HG02678 (cell line): ENCODE data around the gene FAM50B.

Experiments used
- ATAC-seq: cut with Tn5 transposase; IDR thresholded peaks from one replicate; pipeline ENCODE4 v1.9.1; 2021; ENCODE audit warnings: mild to moderate bottlenecking, moderate library complexity; ENCODE audit not compliant: unreplicated experiment

FAM50B gene

GRCh38 chr6:3819161-3820110 lies 29.7 kb upstream of the FAM50B start:
- ATAC-seq, result no peak

DNA sequence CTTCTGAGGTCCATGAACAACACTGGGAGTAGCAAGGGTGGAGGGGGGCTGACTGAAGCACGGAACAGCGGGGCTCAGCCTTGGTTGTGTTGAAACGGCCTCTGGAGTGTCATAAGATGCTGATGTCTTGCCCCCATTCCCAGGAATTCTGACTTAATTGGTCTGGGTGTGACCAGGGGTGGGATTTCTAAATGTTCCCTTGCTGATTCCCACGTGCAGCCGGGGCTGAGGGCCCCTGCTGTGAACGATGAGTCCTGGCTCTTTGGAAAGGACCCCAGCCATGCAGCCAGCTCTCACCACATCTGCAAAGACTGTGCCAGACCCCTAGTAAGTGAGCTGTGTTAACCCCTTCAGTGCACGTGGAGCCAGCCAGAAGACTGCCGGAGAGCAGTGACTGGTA lies 28.6 kb upstream of the FAM50B start:
- ATAC-seq, result no peak

DNA sequence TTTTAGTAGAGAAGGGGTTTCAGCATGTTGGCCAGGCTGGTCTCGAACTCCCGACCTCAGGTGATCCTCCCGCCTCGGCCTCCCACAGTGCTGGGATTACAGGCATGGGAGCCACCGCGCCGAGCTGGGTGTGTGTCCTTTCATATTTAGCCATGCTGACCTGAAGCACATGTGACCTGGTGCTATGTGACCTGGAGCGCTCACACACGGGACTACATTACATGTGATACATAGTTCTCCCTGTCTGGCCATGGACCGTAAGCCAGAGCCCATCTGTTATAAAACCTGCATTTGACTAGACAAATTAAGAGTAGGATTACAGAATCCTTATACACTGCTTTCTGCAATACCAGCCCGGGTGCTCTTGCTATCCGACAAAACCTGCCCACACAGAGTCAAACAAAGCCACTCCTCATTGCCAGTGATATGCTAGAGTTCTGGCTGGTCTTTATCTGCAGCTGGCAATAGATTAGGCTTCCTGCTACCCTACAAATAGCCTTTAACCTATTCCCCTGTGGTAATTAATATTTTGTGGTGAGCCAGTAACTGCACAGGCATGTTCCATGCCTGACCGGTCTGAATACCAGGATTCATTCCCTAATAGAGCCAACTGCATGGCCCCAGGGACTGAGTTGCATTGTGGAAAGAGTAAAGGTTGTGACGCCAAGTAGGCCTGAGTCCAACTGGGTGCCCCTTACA lies 26.3 kb upstream of the FAM50B start:
- no peak for ATAC-seq

GRCh38 chr6:3823671-3824070 lies 25.5 kb upstream of the FAM50B start:
- ATAC-seq, result no peak

DNA sequence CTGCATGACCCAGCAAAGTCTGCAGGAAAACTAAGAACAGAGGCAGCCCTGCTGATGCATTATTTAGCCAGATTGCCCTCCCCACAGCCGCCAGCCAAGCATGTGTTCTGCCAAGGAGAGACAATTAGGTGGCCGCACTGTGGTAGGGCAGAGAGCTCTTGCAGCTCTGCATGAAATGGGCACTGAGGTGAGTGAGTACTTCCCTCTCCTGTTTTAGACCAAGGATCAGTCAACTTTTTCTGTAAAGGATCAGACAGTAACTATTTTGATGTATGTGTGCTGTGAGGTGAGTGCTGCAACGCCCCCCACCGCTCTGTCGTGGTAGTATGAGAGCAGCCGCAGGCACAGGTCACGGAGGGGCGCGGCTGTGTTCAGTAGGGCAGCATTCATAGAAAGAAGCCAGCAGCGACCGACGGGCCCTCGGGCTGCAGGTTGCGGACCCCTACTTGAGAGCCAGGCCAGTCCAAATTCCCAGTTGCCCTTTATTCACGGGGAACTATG lies 23.8 kb upstream of the FAM50B start:
- ATAC-seq, result no peak

- ATAC-seq, result no peak
Observed at GRCh38 chr6:3825851-3826581, 23.2 kb upstream of the FAM50B start.

DNA sequence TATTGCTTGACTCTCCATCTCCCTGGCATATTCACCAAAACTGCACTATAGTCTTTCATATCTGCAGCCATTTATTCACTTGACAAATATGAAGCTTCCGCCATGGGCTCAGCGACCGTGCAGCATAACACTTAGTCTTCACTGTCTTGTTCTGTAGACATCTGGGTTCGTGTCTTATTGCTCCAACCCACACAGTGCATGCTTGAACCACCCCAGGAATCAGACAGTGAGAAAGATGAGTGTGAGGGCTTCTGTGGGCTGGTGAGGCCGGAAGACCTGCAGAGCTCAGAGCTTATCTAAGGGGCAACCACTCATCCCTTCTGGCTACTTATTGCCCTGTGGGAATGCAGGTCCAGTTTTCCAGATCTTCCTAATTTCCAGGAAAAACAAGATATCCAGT lies 19.9 kb upstream of the FAM50B start:
- no peak for ATAC-seq

GRCh38 chr6:3830806-3831205 lies 18.4 kb upstream of the FAM50B start:
- no peak for ATAC-seq

DNA sequence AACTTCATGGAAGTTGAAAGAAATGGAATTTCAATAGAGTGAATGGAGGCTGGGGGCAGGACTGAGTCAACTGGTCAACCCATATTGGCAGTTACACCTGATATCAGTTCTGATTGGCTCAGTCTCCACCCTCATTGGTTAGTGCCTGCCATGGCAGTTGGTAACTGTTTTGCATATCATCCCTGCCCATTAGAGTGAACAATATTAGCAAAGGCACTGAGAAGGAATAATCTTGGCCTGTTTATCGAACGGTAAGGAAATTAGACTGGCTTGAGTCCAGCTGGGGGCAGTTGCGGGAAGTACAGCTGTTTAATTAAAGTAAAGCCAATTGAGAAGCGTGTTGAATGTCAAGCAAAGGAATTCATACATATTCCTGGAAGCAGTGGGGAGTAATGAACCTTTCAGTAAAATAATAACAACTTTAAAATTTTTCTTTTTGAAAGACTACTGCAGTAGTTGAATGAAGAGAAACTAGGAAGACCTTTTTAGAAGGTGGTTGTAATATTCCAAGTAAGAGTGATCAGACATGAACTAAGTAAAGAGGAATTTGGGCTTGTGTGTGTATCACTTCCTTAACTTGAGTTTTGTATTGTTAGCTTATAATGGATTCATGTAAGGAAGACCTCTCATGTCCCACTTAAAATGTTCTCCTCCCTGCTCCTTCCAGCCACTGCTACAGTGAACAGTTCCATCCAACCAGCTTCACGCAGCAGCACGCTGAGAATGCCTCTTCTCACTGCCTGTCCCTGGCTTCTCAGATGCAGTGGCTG lies 17.2 kb upstream of the FAM50B start:
- ATAC-seq, result no peak

DNA sequence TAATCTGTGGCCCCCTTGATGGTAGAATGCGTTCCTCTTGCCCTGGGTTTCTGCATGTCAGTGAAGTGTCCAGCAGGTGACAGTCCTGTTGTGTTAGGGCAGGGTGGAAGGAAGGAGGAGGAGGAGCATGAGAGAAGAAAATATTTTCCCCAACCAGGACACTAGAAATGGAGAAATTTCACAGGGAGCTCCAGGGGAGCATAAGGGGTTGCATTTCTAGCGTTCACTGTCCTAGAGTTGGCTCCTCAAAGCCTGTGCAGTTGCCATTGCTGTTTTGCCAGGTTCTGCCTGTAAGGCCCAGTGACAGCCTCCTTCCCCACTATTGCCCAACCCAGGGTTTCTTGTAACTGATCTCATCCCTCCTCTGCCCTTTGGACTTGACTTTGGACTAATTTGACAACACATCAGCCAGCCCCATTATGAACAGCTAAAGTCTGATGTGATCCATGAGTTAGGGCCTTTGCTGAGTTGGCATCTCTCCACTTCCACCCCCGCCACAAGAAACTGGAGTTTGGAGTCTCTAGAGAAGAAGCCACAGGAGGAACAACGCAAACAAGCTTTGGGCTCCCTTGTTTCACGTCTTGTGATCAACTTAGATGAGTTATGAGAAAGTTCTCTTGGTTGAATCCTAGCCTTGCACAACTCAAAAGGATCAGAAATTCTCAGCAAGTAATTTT lies 14.0 kb upstream of the FAM50B start:
- ATAC-seq, result no peak

DNA sequence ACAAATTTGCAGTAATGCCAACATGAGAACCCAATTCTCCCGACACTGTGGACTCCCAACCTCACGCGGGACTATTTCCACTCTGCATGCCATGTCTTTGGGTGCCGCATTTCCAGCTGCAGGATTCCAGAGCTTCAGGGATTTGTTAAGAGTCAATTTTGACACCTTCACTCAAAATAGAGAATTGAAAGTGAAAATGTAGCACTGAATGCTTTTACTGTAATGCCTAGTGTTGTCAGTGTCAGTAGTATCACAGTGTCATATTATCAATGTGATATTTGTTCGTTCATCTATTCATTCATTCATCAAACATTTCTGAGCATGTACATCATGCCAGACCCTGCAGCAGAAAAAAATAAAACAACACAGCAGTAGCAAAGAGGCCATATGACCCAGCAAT lies 13.4 kb upstream of the FAM50B start:
- ATAC-seq, result no peak

DNA sequence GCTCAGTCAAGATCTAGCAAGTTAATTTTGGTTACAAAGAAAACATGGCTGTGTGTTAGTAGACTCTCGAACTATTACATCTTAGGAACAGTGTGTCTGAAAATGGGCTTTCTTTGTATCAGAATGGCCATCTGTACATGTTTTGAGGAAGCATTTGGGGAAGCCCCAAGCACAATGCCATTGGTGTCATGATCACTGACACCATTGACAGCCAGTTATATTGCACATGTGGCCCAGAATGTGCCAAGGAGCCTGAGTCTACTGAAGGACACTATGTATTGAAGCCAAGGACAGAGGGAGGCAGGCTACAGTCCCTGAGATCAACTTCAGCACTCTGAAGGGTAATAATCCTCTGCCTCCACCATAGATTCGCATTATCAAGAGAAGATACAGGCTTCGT lies 12.6 kb upstream of the FAM50B start:
- ATAC-seq, result no peak

- ATAC-seq, result no peak
Observed at GRCh38 chr6:3837781-3838180, 11.4 kb upstream of the FAM50B start.

DNA sequence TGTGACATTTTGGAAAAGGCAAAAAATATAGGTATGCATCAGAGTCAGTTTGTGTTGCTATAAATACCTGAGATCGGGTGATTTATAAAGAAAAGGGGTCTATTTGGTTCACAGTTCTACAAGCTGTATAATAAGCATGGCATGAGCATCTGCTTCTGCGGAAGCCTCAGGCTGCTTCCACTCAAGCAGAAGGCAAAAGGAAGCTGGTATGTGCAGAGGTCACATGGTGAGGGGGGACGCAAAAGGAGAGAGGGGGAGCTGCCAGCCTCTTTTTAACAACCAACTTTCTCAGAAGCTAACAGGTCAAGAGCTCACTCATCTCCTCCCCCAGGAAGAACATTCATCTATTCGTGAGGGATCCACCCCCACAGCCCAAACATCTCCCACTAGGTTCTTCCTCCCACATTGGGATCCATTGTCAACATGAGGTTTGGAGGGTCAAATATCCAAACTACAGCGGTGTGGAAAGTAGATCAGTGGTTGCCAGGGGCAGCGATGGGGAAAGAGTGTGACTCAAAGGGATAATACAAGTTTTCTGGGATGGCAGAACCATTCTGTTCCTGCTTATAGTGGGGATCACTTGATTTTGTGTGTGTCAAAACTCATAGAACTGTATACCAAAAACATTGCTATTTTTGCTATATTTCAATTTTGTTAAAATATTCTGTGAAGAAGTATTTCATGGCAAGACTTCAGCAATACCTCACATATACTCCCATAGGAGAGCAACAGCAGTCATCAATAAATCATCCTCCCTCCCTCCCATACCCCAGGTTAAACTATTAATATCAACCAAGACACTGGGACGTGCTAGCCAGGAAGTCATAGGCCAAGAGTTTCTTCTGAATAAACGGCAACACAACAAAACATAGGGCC lies 9.9 kb upstream of the FAM50B start:
- no peak for ATAC-seq

GRCh38 chr6:3841066-3841454 lies 8.1 kb upstream of the FAM50B start:
- no peak for ATAC-seq

DNA sequence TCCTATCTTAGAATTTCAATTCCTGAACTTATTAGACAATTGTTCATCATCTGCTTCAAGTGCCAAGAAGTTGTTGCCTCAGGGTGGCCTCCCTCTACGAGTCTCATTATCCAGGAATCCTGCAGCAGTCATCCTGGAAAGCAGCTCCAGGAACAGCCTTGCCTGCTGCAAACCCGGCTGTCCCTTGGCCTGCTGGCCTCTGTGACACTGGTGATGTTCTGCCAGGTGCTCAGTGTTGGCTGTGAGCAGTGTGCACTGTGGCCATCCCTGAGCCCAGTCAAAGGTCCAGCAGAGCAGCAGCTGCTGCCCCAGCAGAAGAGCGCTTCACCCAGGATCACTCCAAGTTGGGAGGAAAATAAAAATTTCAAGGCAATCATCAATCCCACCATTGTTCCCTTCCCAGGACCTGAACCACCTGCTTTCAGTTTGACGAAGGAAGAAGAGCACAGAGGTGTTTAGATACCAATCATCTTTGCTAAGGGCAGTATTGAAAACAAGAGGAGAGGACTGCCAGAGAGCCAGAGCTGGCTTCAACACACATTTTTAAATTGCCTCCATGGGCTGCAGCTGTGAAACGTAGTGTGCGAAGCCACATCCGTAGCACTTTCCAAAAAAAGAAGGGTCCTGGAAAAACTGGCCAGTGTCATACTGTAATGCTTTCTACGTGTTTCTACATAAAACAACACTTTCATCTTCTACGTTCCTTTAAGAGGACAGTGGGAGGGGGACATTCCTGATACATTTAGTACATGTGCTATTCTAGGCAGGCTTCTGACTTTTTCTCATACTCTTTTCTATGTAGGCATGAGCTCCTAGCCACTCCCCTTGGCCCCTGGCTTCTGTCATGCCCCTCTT lies 7.2 kb upstream of the FAM50B start:
- no peak for ATAC-seq

GRCh38 chr6:3843379-3844096 lies 5.6 kb upstream of the FAM50B start:
- ATAC-seq, result no peak

GRCh38 chr6:3844097-3844463 lies 5.1 kb upstream of the FAM50B start:
- no peak for ATAC-seq
